NCI-H1694 treated with DMSO at 0.1 percent for 48 hours (cell line): ENCODE data around the gene OLFML2B.
A peak's percentile ranks its signal among the peaks of the same experiment; 100 is the strongest.
"Not testable (repeated sequence)": the region's sequence is repeated elsewhere in the genome, so short reads cannot be mapped to it uniquely, and the experiment has no call there.

ENCODE experiments used
- DNase-seq: peaks from one replicate; lab custom pipeline; 2025; lab: John Stamatoyannopoulos, UW

OLFML2B gene

DNA sequence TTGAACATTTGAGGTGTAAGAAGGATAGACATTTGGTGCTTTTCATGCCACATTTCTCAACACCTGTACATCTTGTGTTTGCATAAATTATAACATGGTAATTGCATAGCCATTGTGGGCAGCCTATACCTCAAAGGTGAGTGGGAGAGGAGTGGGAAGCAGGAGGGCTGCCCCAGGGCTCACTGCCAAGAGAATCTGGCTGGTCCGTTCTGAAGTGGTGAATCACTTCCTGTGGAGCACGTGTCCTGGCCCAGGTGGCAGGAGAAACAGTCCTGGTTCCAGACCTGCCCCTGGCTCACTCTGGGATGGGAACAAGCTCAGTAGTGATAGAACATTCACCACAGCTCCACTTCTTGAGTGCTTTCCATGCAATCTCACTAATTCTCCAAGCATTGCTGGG lies 11.6 kb upstream of the OLFML2B start:
- no peak for DNase-seq

DNA sequence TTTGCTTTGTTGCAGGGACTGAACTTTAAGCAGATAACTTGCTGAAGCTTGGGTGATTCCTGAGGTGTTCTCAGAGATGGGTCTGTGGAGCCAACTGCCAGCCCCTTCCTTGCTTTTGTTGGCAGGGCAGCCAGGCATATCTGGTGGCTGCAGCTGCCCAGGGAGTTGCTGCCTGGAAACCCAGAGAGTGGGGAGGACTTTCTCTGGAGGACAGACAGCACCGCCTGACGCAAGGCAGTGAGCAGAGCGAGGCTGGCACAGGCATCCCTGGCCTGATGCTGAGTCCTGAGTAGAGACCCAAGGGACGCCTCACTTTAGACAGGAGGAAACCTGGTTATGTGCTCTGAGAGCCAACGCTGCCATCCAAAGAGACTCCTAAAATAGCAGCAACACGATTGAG lies 9.8 kb upstream of the OLFML2B start:
- no peak for DNase-seq

GRCh38 chr1:162030759-162031280 lies 7.2 kb upstream of the OLFML2B start:
- no peak for DNase-seq

DNA sequence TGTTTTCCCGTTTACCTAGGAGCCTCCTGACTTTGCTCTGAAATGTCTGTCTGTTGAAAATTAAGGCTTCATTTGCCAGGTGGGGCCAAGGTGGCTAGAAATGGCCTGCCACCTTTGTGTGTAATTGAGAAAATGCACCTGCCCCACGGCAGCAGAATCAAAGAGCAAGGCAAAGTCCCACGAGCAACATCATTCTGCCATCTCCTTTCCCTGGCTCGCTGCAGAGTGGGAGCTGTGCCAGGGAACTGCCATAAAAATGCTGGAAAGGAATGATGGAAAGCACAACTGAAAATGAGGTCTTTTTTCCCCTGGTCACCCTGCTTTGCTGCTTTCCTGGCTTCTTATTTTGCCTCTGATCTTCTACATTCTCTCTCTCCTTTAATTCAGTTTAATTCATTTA lies 5.5 kb upstream of the OLFML2B start:
- DNase-seq = peak; percentile 68

DNA sequence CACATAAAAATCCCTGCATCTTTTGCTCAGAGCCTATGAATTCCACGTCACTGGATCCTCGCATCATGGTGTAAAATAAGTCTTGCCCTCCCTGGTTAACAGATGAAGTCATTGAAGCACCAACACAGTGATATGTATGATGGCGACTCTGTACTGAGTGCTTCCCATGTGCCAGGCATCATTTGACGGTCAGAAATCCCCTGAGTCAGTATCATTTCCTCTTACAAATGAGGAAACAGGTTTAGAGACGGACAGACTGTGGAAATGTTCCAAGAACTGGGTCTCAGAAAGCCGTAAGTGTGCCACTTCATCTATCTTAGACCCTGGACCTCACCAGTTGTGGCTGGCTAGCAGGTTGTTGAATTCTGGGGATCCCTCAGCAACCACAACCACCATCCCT lies 5.1 kb upstream of the OLFML2B start:
- peak; percentile 58 for DNase-seq

DNA sequence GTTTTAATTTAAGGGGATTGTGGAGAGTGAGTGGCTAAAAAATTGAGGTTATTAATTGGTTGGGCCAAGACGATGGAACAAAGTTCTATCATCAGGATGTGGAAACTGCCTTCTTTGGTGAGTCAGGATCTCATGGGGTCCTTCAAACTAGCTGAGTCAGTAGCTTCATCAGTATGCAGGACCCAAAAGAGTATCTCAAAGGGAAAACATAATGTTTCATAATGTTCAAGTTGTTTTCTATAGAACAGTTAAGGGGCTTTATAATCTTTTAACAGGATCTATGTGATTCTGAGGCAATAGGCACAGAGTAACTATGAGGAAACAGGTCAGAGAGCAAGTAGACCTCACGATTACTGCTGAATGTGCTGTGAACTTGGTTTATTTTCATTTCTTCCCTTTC lies 3.2 kb upstream of the OLFML2B start:
- no peak for DNase-seq

DNA sequence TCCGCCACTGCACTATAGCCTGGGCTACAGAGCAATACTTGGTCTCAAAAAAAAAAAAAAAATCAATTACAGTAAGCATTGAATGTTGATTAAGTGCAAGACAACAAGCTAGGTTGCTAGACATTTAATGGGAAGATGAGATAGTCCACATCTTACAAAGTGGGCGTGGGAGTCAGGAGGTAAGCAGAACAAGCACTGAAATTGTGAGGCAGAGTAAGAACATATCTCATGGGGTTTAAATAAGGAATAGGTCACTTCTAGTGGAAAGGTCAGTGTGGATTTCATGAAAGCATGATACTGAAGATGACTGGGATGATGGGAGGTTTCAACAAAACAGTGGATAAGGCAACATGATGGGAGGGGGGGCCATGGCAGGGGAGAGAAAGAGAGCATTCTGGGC lies 1.9 kb upstream of the OLFML2B start:
- no peak for DNase-seq

DNA sequence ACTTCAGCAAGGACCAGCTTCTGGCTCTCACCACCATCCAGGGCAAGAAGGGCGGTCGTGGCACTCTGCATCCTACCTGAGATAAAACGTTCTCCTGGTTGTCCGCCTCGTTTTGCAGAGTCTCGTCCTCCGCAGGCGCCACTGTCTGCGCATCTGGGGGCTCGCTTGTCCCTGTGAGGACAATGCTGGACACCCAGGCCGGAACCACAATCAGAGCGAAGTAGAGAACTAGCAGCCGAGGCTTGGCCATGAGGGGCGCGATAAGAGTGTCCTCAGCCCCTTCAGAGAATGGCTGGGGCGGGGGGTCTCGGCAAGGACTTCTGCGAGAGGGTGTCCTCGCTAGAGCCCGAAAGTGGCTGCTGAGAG lies 505 bp downstream of the OLFML2B start:
- no peak for DNase-seq

DNA sequence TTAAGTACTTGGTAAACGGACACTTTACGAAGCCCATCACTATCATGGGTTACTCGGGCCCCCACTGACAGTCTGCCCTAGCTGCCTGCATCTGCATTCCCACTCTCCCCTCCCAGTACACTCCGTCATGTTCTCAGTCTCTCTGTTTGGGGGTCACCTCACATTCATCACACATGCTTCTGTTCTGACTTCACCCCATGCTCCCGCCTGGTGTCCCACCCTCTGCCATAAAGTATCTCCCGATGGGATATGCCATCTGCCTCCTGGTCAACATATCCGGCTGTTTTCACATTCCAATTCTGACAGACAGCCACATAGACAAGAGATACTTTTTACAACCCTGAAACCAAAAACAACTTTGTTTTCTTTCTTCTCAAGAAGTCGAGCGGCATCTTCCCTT lies 1.0 kb downstream of the OLFML2B start:
- no peak for DNase-seq

DNA sequence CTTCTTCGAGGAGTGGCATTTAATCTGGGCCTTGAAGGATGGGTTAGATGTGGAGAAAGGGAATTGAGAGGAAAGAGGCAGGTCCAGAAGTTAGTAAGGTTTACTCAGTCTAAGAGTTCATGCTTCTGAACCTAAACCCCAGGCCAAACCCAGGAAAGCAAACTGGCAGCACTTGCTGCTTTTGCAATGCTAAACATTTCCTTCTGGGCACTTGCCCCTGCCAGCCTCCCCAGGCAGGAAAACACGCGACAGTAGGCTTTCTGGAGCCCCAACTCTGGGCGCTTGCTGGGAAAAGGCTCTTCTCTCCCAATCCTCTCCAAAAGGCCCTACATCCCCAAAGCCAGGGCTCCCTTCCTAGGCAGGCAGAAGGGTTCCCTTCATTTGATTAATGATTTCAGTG lies 2.5 kb downstream of the OLFML2B start:
- DNase-seq = no peak

GRCh38 chr1:162020150-162020549 lies 3.5 kb downstream of the OLFML2B start:
- DNase-seq = no peak

DNA sequence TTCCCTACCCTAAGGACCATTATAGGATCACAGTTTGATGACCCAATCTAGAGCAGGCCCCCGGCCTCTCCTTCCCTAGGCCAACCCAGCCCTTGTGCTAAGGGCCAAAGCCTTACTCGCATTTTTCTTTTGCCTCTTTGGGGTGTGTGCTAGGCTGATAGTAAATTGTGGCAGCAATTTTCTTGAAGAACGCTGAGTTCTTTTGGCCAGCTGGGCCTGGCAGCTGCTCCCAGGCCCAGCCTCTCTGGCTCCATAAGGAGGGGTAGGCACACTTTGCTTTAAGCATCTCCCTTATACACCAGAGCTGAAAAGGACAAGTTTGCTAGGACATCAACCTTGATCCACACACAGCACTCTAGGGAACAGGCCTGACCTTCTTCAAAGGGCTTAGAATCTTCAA lies 4.2 kb downstream of the OLFML2B start:
- DNase-seq = peak; percentile 49

GRCh38 chr1:162019006-162019405 lies 4.7 kb downstream of the OLFML2B start:
- DNase-seq = peak; percentile 97

DNA sequence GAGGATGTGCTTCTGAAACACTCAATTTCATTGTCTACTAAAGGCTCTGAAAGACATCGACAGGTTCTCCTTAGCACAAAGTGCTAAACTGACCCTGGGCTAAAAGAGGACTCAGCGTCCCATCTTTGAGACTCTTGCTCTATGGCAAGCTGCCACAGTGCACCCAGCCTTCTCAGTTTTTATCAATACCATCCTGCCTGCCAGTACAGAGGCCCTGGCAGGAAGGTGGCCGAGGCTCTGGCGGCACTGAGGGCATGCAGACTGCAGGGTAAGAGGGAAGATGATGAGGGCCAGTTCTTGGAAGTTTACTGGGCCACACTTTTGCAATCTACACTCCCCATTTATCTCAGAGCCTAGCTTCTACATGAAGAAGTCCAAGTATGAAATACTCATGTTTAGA lies 5.3 kb downstream of the OLFML2B start:
- no peak for DNase-seq

GRCh38 chr1:162017791-162018190 lies 5.9 kb downstream of the OLFML2B start:
- DNase-seq = not testable (repeated sequence)

- no peak for DNase-seq
Observed at GRCh38 chr1:162016631-162017030, 7.0 kb downstream of the OLFML2B start.

GRCh38 chr1:162015196-162015595 lies 8.5 kb downstream of the OLFML2B start:
- no peak for DNase-seq

DNA sequence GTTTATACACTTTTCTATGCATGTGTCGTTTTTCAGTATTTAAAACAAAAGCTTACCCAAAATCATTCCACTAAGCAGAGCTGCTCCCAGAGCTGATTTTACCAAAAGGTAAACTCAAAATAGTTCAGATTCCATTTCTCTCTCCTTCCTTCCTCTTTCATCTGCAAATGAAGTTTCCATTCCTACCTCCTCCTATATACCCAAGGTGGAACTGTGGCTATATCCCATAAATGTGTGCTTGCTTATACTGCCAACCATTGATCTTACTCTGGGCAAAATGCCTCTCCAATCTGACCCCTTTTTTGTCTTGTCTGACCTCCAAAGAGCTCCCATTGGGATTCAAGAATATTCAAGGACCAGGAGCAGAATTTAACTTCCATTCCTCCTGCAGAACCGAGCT lies 9.5 kb downstream of the OLFML2B start:
- no peak for DNase-seq

GRCh38 chr1:162013289-162013688 lies 10.4 kb downstream of the OLFML2B start:
- no peak for DNase-seq

DNA sequence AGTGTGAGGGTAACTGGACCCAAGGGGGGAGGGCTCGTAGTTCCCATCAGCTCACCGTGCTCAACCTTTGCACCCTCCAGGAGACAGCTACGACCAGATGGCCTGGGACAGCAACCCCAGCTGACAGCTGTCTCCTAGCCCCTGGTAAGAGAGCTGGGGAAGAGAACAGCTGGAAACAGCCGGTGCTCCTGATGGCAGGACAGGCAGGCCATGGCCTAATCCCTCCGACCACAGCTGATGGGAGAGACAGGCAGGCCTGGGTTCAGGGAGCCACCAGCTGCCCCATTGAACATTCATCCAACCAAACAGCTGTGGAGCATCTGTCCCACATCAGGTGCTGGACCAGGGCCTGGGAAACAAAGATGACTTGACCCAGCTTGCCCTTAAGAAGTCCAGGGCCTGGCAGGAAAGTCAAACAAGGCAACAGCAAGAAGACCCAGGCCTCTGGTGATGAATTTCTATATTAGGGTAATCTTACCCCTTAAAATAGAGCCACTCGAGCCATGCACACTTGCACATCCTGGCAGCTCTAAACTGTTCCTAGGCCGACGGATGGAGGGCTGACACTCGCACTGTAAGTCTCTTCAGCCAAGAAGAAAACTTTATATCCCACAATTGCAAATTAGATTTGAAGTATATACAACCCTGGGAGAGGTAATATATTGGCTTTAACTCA lies 12.2 kb downstream of the OLFML2B start:
- DNase-seq = no peak

DNA sequence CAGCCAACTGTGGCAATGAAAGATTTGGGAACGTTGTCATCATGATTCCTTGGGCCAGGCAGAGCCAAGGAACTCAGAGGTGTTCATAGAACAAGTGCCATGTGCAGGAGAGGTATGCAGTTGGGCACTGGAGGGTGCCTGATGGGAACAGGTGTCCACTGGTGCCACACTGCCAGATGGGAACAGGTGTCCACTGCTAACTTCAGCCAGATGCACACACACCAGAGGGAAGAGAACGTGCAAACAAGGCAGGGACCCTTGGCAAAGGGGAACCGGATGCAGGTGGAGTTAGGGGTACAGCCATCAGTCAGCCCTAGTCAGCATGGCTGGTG lies 13.5 kb downstream of the OLFML2B start:
- no peak for DNase-seq

DNA sequence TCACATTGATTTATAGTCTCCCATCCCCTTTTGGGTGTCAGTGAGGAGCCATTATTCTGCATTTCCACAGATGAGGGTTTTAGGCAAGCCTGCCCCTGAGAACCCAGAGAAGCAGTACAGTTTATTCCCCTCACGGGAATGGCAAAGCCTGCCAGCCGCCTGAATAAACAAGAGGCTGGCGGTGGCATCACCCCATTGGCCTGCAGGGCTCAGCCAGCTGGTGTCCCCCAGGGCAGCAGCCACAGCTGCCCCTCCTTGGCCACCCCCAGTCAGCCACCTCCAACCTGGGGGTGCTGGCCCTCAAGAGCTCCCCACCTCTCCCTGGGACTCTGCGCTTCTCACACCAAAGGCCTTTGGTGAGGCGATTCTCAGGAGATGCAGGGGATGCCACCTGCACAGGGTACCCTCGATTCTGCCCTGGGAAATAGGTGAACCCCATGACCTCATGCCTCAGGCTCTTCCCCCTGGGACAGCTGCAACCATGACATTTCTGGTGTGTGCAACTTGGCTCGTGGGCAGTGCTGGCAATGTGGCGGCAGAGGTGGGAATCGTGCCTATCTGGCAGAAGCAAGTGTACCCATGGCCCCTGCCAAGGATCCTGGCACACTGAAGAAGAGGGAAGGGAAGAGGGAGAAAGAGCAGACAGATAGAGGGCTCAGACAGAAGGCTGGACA lies 14.0 kb downstream of the OLFML2B start:
- DNase-seq = no peak

GRCh38 chr1:162008799-162009198 lies 14.9 kb downstream of the OLFML2B start:
- no peak for DNase-seq

- no peak for DNase-seq
Observed at GRCh38 chr1:162007466-162007865, 16.2 kb downstream of the OLFML2B start.
